ENCODE measurements around the gene LRRFIP2.
"Not testable (repeated sequence)": the region's sequence is repeated elsewhere in the genome, so short reads cannot be mapped to it uniquely, and the experiment has no call there.

Gene LRRFIP2

GRCh38 chr3:37174532-37175126 is at the start of gene LRRFIP2:
Gene LRRFIP2, minus strand, starts transcription at chr3:37174582. Its CDS starts 25,599 bp downstream, at chr3:37148983.
- peak in 1 of 2 donors; percentile 37 for DNase-seq (ENCODE audit: low read depth in 1 of 2, low spot score in 1 of 2)

- no peak for DNase-seq (ENCODE audit: low read depth in 1 of 2, low spot score in 1 of 2)
Observed at GRCh38 chr3:37223576-37223975, 49.2 kb upstream of the LRRFIP2 start.

- DNase-seq (ENCODE audit: low read depth in 1 of 2, low spot score in 1 of 2): no peak
Observed at GRCh38 chr3:37223141-37223558, 48.8 kb upstream of the LRRFIP2 start.

- not testable (repeated sequence) for DNase-seq (ENCODE audit: low read depth in 1 of 2, low spot score in 1 of 2)
Observed at GRCh38 chr3:37222542-37222941, 48.2 kb upstream of the LRRFIP2 start.

GRCh38 chr3:37221407-37221806 is 47.0 kb upstream of the LRRFIP2 start:
- DNase-seq (ENCODE audit: low read depth in 1 of 2, low spot score in 1 of 2): no peak

GRCh38 chr3:37219266-37219665 is 44.9 kb upstream of the LRRFIP2 start:
- no peak for DNase-seq (ENCODE audit: low read depth in 1 of 2, low spot score in 1 of 2)

- no peak for DNase-seq (ENCODE audit: low read depth in 1 of 2, low spot score in 1 of 2)
Observed at GRCh38 chr3:37218206-37218605, 43.8 kb upstream of the LRRFIP2 start.

GRCh38 chr3:37217098-37217849 is 42.9 kb upstream of the LRRFIP2 start:
- no peak for DNase-seq (ENCODE audit: low read depth in 1 of 2, low spot score in 1 of 2)

GRCh38 chr3:37216597-37217097 is 42.3 kb upstream of the LRRFIP2 start:
- no peak for DNase-seq (ENCODE audit: low read depth in 1 of 2, low spot score in 1 of 2)

- DNase-seq (ENCODE audit: low read depth in 1 of 2, low spot score in 1 of 2): no peak
Observed at GRCh38 chr3:37214076-37214475, 39.7 kb upstream of the LRRFIP2 start.

- DNase-seq (ENCODE audit: low read depth in 1 of 2, low spot score in 1 of 2): no peak
Observed at GRCh38 chr3:37210230-37210629, 35.8 kb upstream of the LRRFIP2 start.

- not testable (repeated sequence) for DNase-seq (ENCODE audit: low read depth in 1 of 2, low spot score in 1 of 2)
Observed at GRCh38 chr3:37208576-37208975, 34.2 kb upstream of the LRRFIP2 start.

- not testable (repeated sequence) for DNase-seq (ENCODE audit: low read depth in 1 of 2, low spot score in 1 of 2)
Observed at GRCh38 chr3:37208008-37208407, 33.6 kb upstream of the LRRFIP2 start.

- DNase-seq (ENCODE audit: low read depth in 1 of 2, low spot score in 1 of 2): not testable (repeated sequence)
Observed at GRCh38 chr3:37206041-37206440, 31.7 kb upstream of the LRRFIP2 start.

- no peak for DNase-seq (ENCODE audit: low read depth in 1 of 2, low spot score in 1 of 2)
Observed at GRCh38 chr3:37204314-37204713, 29.9 kb upstream of the LRRFIP2 start.

- DNase-seq (ENCODE audit: low read depth in 1 of 2, low spot score in 1 of 2): no peak
Observed at GRCh38 chr3:37202035-37202434, 27.7 kb upstream of the LRRFIP2 start.

- DNase-seq (ENCODE audit: low read depth in 1 of 2, low spot score in 1 of 2): no peak
Observed at GRCh38 chr3:37200141-37200540, 25.8 kb upstream of the LRRFIP2 start.

- DNase-seq (ENCODE audit: low read depth in 1 of 2, low spot score in 1 of 2): no peak
Observed at GRCh38 chr3:37198996-37199395, 24.6 kb upstream of the LRRFIP2 start.

GRCh38 chr3:37198547-37198946 is 24.2 kb upstream of the LRRFIP2 start:
- no peak for DNase-seq (ENCODE audit: low read depth in 1 of 2, low spot score in 1 of 2)

GRCh38 chr3:37197810-37198371 is 23.5 kb upstream of the LRRFIP2 start:
- DNase-seq (ENCODE audit: low read depth in 1 of 2, low spot score in 1 of 2): no peak

- DNase-seq (ENCODE audit: low read depth in 1 of 2, low spot score in 1 of 2): no peak
Observed at GRCh38 chr3:37194533-37194932, 20.2 kb upstream of the LRRFIP2 start.

GRCh38 chr3:37190667-37191066 is 16.3 kb upstream of the LRRFIP2 start:
- DNase-seq (ENCODE audit: low read depth in 1 of 2, low spot score in 1 of 2): no peak

All from activated CD4-positive, alpha-beta T cell treated with anti-CD3 and anti-CD28 coated beads, Interleukin-2, amount 50 U/mL, for 24 hours (primary cell).